Neural progenitor cell (in vitro differentiated cells): ENCODE data around the gene BRI3BP. TPM values are rescaled to one million over a fixed set of nuclear protein-coding genes. Genes with fewer than 3 reads are reported as not detected.

Experiments
- DNase-seq: peaks from one replicate; pipeline ENCODE4 v3.0.0-alpha.2; 2016; ENCODE audit warnings: low spot score
- H2AFZ ChIP-seq: fragments of 200-600 bp; sonication (generic); replicated peaks from 2 replicates; pipeline ENCODE4 v1.6.1; 2016; ENCODE audit warnings: antibody characterized with exemption
- H3F3A ChIP-seq: fragments of 200-600 bp; sonication (generic); 2 replicates; pipeline ENCODE4 v1.6.1; 2016; ENCODE audit warnings: antibody characterized with exemption, low read depth
- H3K27ac ChIP-seq: fragments of 200-600 bp; sonication (generic); 2 replicates; pipeline ENCODE4 v1.5.1; 2016; ENCODE audit warnings: mild to moderate bottlenecking
- H3K27me3 ChIP-seq: fragments of 200-600 bp; sonication (generic); 2 replicates; pipeline ENCODE4 v1.6.1; 2016; ENCODE audit warnings: mild to moderate bottlenecking, moderate library complexity
- H3K36me3 ChIP-seq: fragments of 200-600 bp; sonication (generic); 2 replicates; pipeline ENCODE4 v1.5.1; 2016
- H3K4me1 ChIP-seq: fragments of 200-600 bp; sonication (generic); 2 replicates; pipeline ENCODE4 v1.6.1; 2016; ENCODE audit warnings: mixed run types
- H3K4me2 ChIP-seq: fragments of 200-600 bp; sonication (generic); 2 replicates; pipeline ENCODE4 v1.6.1; 2016
- H3K4me3 ChIP-seq: fragments of 200-600 bp; sonication (generic); 2 replicates; pipeline ENCODE4 v1.5.1; 2016
- H3K79me2 ChIP-seq: fragments of 200-600 bp; sonication (generic); 2 replicates; pipeline ENCODE4 v1.6.1; 2016; ENCODE audit warnings: low read depth
- H3K9ac ChIP-seq: fragments of 200-600 bp; sonication (generic); 2 replicates; pipeline ENCODE4 v1.6.1; 2016
- H3K9me3 ChIP-seq: fragments of 200-600 bp; sonication (generic); 2 replicates; pipeline ENCODE4 v1.5.1; 2016; ENCODE audit warnings: low read depth
- H4K20me1 ChIP-seq: fragments of 200-600 bp; sonication (generic); 2 replicates; pipeline ENCODE4 v1.6.1; 2016; ENCODE audit warnings: low read depth
- H3K27ac Mint-ChIP-seq: 3 replicates; pipeline ENCODE4 v1.8.0; 2021; ENCODE audit warnings: mixed read lengths
- H3K27me3 Mint-ChIP-seq: 2 replicates; pipeline ENCODE4 v1.8.0; 2022; ENCODE audit warnings: low read depth, mild to moderate bottlenecking, inconsistent platforms, moderate library complexity, mixed read lengths; ENCODE audit not compliant: insufficient read depth
- H3K36me3 Mint-ChIP-seq: 3 replicates; pipeline ENCODE4 v1.8.0; 2021; ENCODE audit warnings: mixed read lengths
- H3K4me1 Mint-ChIP-seq: 3 replicates; pipeline ENCODE4 v1.8.0; 2021; ENCODE audit warnings: mixed read lengths
- H3K4me3 Mint-ChIP-seq: 3 replicates; pipeline ENCODE4 v1.8.0; 2021; ENCODE audit warnings: mild to moderate bottlenecking, moderate library complexity, mixed read lengths
- H3K9me3 Mint-ChIP-seq: 3 replicates; pipeline ENCODE4 v1.8.0; 2020; ENCODE audit warnings: mixed read lengths
- EZH2 ChIP-seq: fragments of 200-600 bp; sonication (generic); IDR thresholded peaks from 2 replicates; pipeline ENCODE4 v1.6.1; 2017; ENCODE audit warnings: antibody characterized with exemption, mild to moderate bottlenecking, moderate library complexity
- EZH2phosphoT487 ChIP-seq: fragments of 200-600 bp; sonication (generic); IDR thresholded peaks from 2 replicates; pipeline ENCODE4 v1.6.1; 2017; ENCODE audit warnings: antibody characterized with exemption
- total RNA-seq: library from RNA; depleted of rRNA; stranded (reverse); fragments of >200 nt; gene quantifications from 2 replicates; pipeline ENCODE4 v1.2.3, GENCODE V29; 2015; ENCODE audit warnings: low replicate concordance
- TF ChIP-seq, protein P1 (sequence below): fragments of 200-600 bp; sonication (generic); IDR thresholded peaks from 2 replicates; pipeline ENCODE4 v1.5.1; 2017; ENCODE audit warnings: antibody characterized with exemption, mild to moderate bottlenecking

BRI3BP gene
- total RNA-seq, 1 donor from 2014 or later = 2.5 TPM

DNA sequence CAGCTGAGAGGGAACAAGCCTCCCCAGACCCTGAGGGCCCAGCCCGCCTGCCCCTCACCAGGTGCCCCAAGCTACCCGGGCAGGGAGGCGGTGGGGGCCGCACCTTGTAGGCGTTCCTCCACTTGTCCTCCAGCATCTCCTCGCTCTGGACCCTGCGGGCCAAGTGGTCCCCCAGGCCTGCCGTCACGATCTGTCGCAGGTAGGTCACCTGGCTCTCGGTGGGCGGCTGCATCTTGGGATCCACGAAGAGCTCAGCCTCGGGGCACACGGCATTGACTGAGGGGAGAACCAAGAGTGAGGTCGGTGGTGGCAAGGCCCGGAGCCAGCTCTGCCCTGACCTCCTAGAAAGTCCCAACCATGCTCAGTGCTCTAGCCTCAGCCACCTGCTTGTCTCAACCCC is 41.1 kb upstream of the BRI3BP start:
- H3F3A ChIP-seq = no peaks in the 10 kb centered on the region
- no peak overlapping the region for H3K27ac Mint-ChIP-seq
- no peaks in the 10 kb centered on the region for H3K36me3 ChIP-seq
- no peak overlapping the region for H3K9ac ChIP-seq
- H3K4me2 ChIP-seq = no peak overlapping the region
- no peaks in the 10 kb centered on the region for H3K27me3 ChIP-seq
- no peaks in the 10 kb centered on the region for H3K79me2 ChIP-seq
- DNase-seq = no peak
- no peak overlapping the region for H3K27ac ChIP-seq
- H3K4me3 ChIP-seq = no peak overlapping the region
- no peak overlapping the region for H2AFZ ChIP-seq
- no peaks in the 10 kb centered on the region for H3K9me3 Mint-ChIP-seq
- TF ChIP-seq EZH2 = no peak
- no peak for TF ChIP-seq EZH2phosphoT487
- TF ChIP-seq, protein P1, sequence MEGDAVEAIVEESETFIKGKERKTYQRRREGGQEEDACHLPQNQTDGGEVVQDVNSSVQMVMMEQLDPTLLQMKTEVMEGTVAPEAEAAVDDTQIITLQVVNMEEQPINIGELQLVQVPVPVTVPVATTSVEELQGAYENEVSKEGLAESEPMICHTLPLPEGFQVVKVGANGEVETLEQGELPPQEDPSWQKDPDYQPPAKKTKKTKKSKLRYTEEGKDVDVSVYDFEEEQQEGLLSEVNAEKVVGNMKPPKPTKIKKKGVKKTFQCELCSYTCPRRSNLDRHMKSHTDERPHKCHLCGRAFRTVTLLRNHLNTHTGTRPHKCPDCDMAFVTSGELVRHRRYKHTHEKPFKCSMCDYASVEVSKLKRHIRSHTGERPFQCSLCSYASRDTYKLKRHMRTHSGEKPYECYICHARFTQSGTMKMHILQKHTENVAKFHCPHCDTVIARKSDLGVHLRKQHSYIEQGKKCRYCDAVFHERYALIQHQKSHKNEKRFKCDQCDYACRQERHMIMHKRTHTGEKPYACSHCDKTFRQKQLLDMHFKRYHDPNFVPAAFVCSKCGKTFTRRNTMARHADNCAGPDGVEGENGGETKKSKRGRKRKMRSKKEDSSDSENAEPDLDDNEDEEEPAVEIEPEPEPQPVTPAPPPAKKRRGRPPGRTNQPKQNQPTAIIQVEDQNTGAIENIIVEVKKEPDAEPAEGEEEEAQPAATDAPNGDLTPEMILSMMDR = no peak
- H3K9me3 ChIP-seq = no peaks in the 10 kb centered on the region
- H3K27me3 Mint-ChIP-seq = no peaks in the 10 kb centered on the region
- no peak overlapping the region for H3K4me3 Mint-ChIP-seq
- H4K20me1 ChIP-seq = no peaks in the 10 kb centered on the region
- peaks cover 2% of the 10 kb centered on the region for H3K4me1 Mint-ChIP-seq
- H3K4me1 ChIP-seq = no peaks in the 10 kb centered on the region
- H3K36me3 Mint-ChIP-seq = peaks cover 9% of the 10 kb centered on the region

DNA sequence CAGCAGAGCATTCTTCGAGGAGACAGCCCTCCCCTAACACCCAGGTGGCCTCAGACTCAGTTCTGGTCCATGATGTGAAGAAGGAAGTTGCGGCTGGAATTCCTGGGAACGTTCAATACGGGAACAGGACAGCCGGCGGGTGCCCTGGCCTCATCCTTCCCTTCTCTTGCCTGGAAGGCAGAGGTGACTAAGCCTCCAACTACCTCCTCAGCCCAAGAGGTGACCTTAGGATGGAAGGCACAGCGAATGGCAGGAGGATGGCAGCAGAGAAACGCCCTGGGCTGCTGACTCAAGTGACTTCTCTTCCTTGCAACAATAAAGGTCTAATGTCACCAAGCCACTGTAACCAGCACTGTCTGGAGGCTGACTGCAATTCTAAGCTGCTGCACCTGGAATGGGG is 40.6 kb upstream of the BRI3BP start:
- Histone ChIP-seq H3F3A (no peaks in the 10 kb centered on the region), H2AFZ (no peak overlapping the region), H3K4me2 (no peak overlapping the region), H3K4me1 (no peaks in the 10 kb centered on the region), H3K4me3 (no peak overlapping the region), H3K27ac (no peak overlapping the region), H3K79me2 (no peaks in the 10 kb centered on the region), H3K36me3 (no peaks in the 10 kb centered on the region), H4K20me1 (no peaks in the 10 kb centered on the region), H3K9me3 (no peaks in the 10 kb centered on the region), H3K9ac (no peak overlapping the region), H3K27me3 (no peaks in the 10 kb centered on the region)
- DNase-seq = no peak
- H3K4me3 Mint-ChIP-seq = no peak overlapping the region
- H3K27me3 Mint-ChIP-seq = peaks cover 2% of the 10 kb centered on the region
- TF ChIP-seq EZH2 (no peak), EZH2phosphoT487 (no peak)
- TF ChIP-seq, protein P1 = no peak
- peaks cover 12% of the 10 kb centered on the region for H3K36me3 Mint-ChIP-seq
- H3K9me3 Mint-ChIP-seq = no peaks in the 10 kb centered on the region
- H3K27ac Mint-ChIP-seq = no peak overlapping the region
- peaks cover 2% of the 10 kb centered on the region for H3K4me1 Mint-ChIP-seq

DNA sequence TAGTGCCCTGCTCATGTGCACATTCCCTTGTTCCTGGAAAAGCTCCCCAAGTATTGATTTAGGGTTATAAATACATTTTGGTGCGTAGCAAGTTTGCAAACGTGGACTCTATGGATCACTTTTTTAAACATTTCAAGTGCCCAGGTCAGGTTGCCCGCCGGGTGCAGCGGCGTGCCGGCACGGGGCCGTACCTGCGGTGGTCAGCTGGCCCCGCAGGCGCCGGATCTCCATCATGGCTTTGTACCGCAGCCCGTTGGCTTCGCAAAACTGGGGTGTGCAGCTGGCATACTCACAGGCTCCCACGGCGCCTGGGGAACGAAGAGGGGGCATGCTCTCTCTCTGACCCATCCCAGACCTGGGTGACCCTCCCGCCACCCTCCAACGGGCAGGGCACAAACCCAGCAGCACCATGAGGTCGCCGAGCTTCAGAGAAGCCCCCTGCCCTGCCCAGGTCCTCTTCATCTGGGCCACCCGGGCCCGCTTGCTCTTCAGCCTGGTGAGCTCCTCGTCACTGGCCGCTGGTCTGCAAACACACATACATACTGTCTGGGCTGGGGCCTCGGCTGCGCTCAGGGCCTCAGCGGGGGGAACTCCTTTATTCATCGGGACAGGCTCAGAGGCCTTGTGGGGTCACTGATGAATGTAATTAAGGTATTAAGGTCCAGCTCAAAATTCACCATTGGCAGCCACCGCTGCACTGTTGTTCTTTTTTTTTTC is 39.6 kb upstream of the BRI3BP start:
- Histone ChIP-seq H3K79me2 (no peaks in the 10 kb centered on the region), H3K4me2 (no peak overlapping the region), H3K9ac (no peak overlapping the region), H3K4me1 (no peaks in the 10 kb centered on the region), H3K4me3 (no peak overlapping the region), H3K27me3 (no peaks in the 10 kb centered on the region), H3K9me3 (no peaks in the 10 kb centered on the region), H3F3A (no peaks in the 10 kb centered on the region), H2AFZ (no peak overlapping the region), H4K20me1 (no peaks in the 10 kb centered on the region), H3K27ac (no peak overlapping the region), H3K36me3 (no peaks in the 10 kb centered on the region)
- Mint-ChIP-seq H3K36me3 (peaks cover 15% of the 10 kb centered on the region), H3K27me3 (peaks cover 2% of the 10 kb centered on the region), H3K4me1 (peaks cover 2% of the 10 kb centered on the region), H3K4me3 (no peak overlapping the region), H3K27ac (no peak overlapping the region), H3K9me3 (no peaks in the 10 kb centered on the region)
- DNase-seq = no peak
- TF ChIP-seq EZH2 (no peak), EZH2phosphoT487 (no peak)
- TF ChIP-seq, protein P1 = no peak
